ENCODE measurements around the gene CTNNA2.

Gene CTNNA2

DNA sequence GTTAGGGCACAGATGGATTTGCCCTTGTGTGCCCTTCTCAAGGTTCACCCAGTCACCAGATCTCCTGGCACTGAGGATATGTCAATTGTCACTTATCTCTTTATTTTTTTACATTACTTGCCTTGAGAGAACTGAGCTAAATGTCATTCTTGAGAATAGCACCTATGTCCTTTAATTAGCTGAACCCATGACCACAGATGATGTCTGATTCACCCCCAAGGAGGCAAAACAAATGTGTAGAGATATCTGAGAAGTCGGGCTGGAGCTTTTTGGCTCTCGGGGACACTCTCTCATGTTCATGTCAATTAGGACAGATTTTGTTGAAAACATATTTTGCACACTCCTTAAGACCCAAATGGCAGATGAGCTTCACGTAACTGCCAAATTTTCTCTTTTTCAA is 963.1 kb downstream of the CTNNA2 start:
- no peak overlapping the region for H3K4me3 ChIP-seq (ENCODE audit: low read depth, low read length)
- TF ChIP-seq, protein P1, sequence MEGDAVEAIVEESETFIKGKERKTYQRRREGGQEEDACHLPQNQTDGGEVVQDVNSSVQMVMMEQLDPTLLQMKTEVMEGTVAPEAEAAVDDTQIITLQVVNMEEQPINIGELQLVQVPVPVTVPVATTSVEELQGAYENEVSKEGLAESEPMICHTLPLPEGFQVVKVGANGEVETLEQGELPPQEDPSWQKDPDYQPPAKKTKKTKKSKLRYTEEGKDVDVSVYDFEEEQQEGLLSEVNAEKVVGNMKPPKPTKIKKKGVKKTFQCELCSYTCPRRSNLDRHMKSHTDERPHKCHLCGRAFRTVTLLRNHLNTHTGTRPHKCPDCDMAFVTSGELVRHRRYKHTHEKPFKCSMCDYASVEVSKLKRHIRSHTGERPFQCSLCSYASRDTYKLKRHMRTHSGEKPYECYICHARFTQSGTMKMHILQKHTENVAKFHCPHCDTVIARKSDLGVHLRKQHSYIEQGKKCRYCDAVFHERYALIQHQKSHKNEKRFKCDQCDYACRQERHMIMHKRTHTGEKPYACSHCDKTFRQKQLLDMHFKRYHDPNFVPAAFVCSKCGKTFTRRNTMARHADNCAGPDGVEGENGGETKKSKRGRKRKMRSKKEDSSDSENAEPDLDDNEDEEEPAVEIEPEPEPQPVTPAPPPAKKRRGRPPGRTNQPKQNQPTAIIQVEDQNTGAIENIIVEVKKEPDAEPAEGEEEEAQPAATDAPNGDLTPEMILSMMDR (IDR thresholded peaks at IDR 0.05; ENCODE audit: control insufficient read depth, extremely low read depth, insufficient read depth): no peak
- DNase-seq (ENCODE audit: low read depth): no peak

DNA sequence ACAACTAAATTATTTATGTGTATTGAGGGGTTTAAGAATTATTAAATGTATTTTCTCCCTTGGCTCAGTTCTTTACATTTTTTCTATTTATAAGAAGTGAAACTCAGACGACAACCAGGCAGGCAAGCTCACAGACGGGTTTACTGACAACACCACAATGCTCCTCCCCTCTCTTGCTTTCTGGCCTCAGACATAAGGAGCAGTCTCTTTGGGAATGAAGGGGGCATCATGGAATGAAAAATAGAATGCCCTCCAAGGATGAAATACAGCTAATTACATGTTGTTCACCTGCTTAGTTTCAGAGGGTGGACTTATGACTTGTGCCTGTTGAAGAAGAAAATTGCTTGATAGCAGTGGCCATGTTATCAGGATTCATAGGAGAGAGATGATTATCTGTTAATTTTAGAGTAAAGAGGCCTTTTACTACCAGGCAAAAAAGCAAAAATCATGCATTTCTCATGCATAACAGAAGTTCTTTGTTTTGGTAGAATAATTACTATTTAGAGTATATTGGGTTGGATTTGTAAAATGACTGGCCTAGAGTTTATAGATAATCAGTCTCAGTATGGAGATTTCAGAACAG is 963.8 kb downstream of the CTNNA2 start:
- TF ChIP-seq, protein P1 (IDR thresholded peaks at IDR 0.05; ENCODE audit: control insufficient read depth, extremely low read depth, insufficient read depth): no peak
- DNase-seq (ENCODE audit: low read depth): no peak
- H3K4me3 ChIP-seq (ENCODE audit: low read depth, low read length): no peak overlapping the region

DNA sequence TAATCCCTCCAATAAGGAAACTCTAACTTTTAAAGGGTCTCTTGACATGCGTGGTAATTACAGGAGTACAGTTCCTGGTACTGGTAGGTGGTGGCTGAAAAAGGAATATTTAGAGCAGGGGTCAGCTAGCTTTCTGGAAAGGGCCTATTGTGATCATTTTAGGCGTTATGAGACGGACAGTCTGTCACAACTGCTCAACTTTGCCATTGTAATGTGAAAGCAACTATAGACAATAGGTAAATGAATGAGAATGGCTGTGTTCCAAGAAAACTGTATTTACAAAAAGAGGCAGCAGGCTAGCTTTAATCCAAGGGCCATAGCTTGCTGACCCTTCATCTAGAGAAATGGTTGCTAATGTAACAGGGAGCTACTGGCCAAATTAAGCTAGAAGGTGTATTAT is 969.4 kb downstream of the CTNNA2 start:
- H3K4me3 ChIP-seq (ENCODE audit: low read depth, low read length): no peak overlapping the region
- DNase-seq (ENCODE audit: low read depth): no peak
- TF ChIP-seq, protein P1 (IDR thresholded peaks at IDR 0.05; ENCODE audit: control insufficient read depth, extremely low read depth, insufficient read depth): no peak

DNA sequence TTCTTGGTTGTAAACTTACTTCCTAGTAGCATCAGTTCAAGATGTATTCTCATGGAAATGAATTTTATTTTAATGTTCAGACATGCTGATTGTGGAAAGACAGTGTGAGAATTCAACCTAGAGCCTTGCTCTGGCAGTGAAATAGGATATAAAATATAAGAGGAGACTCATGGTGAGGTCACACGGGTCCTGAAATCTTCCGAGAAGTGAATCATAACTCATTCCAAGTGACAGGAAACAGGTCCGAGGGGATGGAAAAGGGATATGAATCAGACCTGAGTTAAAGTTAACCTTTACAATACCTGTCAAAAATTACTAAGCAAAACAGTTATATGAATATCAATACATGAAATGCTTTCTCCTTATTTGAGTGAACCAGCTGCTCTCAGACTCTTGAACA is 976.9 kb downstream of the CTNNA2 start:
- DNase-seq (ENCODE audit: low read depth): no peak
- TF ChIP-seq, protein P1 (IDR thresholded peaks at IDR 0.05; ENCODE audit: control insufficient read depth, extremely low read depth, insufficient read depth): no peak
- no peak overlapping the region for H3K4me3 ChIP-seq (ENCODE audit: low read depth, low read length)

DNA sequence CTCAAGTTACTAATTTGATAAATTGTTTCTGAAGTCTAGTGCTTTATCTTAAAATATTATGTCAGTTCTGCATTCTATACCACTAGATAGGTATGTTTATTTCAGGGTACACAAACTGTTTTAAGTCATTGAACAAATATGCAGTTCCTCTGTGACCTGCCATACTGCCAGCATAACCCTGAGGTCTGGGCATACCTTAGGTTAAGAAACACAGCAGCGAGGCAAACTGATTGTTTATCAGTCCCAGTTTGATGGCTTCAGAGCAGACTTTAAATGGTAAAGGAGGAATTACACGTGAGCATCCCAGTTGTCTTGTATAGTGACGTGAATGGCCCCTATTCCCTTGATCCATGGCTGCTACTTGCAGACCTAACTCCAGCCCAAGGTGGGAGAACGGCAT is 978.1 kb downstream of the CTNNA2 start:
- TF ChIP-seq, protein P1 (IDR thresholded peaks at IDR 0.05; ENCODE audit: control insufficient read depth, extremely low read depth, insufficient read depth): no peak

DNA sequence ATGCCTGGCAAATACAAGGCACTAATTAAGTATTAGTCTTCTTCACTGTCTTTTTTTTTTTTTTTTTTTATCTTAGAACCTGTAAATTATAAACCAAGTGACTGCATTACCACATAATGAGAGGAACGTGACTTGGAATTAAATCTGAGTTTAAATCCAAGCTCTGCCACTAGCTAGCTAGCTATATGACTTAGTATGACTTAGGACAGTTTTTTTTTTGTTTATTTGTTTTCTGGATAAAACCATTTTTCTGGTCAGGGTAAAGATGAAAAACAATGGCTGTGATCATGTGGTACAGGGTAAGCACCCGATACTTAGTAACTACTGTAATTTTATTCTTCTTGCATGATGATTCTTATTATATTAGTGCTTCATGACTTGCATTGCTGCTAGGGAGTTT is 983.5 kb downstream of the CTNNA2 start:
- DNase-seq (ENCODE audit: low read depth): no peak
- no peak overlapping the region for H3K4me3 ChIP-seq (ENCODE audit: low read depth, low read length)
- TF ChIP-seq, protein P1 (IDR thresholded peaks at IDR 0.05; ENCODE audit: control insufficient read depth, extremely low read depth, insufficient read depth): no peak

More for the DNA sequence above, 978.1 kb downstream of the CTNNA2 start:
- no peak overlapping the region for H3K4me3 ChIP-seq (ENCODE audit: low read depth, low read length)
- DNase-seq (ENCODE audit: low read depth): no peak

DNA sequence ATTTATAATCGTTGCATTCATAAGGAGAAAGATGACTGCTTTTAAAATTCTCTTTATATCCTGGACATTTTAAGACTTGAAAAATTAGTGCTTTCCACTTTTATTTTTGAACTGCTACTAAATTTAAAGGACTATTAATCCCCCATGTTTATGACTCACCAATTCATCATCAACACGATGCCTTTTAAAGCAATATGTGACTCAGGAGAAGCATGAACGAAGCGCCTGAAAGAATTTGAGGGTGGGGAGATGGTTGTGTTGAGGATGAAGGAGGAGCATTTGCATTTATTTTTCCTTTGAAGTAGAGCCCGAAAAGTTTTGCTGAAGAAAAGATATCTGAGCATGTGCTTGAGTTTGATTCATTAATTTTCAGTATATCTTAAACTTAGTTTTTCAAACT is 983.9 kb downstream of the CTNNA2 start:
- no peak overlapping the region for H3K4me3 ChIP-seq (ENCODE audit: low read depth, low read length)
- TF ChIP-seq, protein P1 (IDR thresholded peaks at IDR 0.05; ENCODE audit: control insufficient read depth, extremely low read depth, insufficient read depth): no peak
- no peak for DNase-seq (ENCODE audit: low read depth)

All from LNCaP clone FGC (cell line).